RKO (cell line): Measurements from ENCODE around the gene COL10A1.

ENCODE experiments used
- DNase-seq: peaks from one replicate; pipeline ENCODE4 v3.0.0-alpha.2; 2016; ENCODE audit warnings: low spot score

Gene COL10A1

DNA sequence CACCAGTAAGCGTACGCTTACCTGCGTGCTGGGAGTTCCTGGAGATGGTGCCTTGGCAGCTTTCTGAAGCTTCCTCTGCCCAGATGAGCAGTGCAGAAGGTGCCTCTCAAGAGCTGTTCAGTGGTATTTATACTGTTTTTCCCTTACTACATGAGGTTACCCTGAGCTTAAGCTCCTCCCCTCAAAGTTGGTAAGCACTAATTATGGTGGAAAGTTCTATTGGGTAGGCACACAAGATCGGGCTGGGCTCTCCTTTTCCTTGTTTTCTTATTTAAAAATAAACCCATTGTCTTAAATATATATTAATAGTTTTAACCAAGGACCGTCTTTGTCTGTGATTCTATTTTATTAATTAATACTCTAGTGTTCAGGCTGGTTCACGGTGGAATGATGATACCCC is at the start of gene COL10A1:
Gene COL10A1 (minus strand): TSS at position 101 of the 400 bp plus-strand sequence. CDS start 640 bp downstream, outside the sequence.
- DNase-seq = no peak

DNA sequence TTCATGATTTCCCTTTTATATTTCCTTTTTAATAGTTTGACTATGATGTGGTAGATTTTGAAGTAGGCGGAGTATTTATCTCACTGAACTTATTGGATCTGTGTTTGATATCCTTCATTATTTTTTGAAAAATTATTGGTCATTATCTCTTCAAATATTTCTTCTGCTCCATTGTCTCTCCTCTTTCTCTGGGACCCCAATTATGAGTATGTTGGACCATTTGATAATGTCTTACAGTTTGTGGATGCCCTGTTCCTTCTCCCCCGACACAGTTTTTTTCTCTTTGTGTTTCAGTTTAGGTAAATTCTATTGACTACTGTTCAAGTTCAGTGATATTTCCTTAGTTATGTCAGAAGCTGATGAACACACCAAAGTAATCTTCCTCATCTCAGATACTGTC is 49.4 kb upstream of the COL10A1 start:
- no peak for DNase-seq

DNA sequence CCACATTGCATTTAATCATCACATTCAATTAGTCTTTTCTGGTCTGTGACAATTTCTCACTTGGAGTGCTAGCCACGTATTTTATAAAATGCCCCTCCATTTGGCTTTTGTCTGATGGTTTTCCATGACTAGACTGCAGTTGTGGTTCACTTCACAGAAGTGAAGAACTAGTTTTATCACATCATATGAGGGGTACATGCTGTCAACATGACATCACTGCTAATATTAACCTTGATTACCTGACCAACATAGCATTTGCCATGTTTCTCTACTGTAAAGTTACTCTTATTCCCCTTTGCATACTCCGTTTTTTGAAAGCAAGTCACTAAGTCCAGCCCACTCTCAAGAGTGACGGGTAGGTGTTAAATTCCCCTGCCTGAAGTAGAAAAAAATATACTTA is 48.0 kb upstream of the COL10A1 start:
- DNase-seq = no peak

DNA sequence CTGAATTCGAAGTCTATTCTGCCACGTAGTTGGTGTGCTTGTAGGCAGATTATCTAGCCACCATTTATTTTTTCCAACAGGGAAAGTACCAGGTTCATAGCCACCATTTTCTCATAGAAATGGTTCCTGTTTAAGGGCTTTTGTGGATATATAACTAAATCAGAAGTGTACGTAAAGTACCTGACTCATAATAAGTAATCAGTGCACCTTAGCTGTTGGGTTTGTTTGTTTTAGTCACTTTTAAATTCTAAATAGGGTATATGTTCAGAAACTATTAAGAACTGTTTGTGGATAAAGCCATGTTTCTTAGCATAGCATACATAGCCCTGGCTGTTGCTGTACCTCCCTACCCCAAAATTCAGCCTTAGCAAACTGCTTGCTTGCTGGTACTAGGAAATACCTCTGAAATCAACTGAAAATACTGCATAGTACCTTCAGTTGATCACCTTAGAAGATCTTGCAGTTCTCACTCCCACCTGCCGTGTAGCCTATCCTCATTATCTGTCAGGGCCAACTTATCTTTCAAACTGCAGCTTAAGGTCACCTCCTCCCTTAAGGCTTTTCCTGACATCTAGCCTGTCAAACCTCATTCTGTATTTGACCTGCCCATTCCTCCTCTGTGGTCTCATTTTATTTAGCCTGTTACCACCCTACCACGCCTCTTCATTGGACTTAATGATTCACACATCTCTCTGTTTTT is 44.6 kb upstream of the COL10A1 start:
- no peak for DNase-seq

DNA sequence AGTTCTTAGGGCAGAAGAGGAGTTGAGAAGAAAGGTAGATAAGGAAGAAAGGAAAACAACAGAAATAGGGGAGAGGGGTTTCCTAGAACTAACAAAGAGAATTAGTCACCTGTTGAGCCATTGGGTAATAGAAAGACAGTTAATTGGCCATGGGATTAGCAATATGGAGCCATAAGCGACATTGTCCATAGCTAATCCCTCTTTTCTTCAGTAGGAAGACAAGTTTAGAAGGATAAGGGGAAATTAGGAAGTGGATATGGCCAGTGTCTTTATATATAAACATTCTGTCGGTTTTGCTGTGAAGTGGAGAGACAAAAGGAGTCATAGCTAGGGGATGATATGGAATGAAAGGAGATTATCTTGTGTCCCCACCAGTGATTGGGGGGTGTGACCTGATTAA is 43.9 kb upstream of the COL10A1 start:
- no peak for DNase-seq

DNA sequence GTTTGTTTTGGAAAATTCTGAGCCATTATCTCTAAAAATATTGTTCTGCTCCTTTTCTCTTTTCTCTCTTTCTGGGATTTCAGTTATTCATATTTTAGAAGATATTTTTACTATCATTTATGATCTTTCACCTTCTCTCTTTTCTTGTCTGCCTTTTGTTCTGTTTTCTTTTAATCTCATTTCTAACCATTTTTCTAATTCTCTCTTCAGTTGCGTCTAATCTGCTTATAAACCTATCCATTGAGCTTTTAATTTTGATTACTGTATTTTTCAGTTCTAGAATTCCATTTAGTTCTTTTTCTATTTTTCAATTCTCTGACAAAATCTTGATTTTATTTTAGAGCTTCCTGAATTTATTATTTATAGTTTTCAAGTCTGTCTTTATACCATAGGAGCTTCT is 42.2 kb upstream of the COL10A1 start:
- no peak for DNase-seq

DNA sequence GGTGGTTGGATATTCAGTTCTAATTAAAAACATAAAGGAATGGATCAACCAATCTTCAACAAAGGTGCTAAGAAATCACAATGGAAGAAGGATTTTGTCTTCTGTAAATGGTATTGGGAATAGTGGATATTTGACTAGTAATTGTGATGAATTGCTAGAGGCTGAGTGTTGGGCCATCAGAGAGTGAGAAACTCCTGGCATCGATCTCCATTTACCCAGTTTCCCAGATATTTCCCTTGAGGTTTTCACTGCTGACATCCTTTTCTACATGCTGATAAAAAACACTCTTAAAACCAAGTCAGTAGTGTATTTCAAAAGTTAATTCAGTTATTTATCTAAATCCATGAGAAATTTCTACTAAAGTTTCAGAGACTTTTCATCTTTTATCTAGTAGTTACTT is 40.4 kb upstream of the COL10A1 start:
- no peak for DNase-seq

DNA sequence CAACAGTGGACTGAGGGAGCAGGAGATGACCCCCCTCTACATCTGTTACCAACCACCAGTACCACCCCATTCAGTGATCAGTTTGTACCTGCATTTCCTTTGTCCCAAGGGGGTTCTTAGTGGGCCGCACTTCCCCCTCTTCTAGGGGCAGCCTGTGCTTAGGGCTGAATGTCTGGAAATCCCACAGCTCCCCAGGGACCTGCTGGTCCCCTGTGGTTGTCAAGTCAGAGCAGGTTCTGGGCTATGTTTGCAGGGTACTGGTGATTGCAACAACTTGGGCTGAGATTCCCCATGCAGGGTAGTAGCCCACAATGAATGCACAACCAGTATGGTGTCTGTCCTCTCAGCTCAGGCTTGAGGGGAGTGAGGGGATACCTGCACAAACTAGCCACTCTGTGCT is 39.7 kb upstream of the COL10A1 start:
- no peak for DNase-seq

DNA sequence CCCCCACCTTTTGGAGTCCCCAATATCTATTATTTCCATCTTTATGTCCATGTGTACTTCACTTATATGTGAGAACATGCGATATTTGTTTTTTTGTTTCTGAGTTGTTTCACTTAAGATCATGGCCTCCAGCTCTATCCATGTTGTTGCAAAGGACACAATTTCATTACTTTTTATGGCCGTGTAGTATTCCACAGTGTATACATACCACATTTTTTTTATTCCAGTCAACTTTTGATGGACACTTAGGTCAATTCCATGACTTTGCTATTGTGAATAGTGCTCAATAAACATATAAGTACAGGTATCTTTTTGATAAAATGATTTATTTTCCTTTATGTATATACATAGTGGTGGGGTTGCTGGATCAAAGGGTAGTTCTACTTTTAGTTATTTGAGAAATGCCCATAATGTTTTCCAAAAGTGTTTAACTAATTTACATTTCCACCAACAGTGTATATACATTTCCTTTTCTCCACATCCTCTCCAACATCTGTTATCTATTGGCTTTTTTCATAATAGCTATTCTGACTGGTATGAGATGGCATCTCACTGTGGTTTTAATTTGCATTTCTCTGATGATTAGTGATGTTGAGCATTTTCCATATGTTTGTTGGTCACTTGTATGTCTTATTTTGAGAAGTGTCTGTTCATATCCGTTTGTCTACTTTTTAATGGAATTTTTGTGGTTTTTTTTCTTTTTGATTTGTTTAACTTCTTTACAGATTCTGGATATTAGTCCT is 34.0 kb upstream of the COL10A1 start:
- no peak for DNase-seq

DNA sequence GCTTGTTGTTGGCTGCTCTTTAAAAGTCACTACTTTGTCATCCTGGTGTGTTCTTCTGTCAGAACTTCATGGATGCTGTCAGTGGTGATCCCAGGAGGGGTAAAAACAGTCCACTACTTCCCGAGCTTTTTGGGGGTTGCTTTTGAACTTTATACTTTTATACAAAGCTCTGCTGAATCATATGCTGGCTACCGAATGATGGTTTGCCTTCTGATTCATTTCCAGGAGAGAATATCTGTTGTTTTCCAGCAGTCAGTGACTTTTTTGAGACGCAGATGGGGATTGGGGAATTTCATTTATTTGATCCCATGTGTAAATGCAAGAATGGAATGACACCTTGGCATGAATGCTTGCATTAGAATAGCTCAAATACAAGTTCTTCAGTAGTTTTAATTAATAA is 32.7 kb upstream of the COL10A1 start:
- DNase-seq = no peak

DNA sequence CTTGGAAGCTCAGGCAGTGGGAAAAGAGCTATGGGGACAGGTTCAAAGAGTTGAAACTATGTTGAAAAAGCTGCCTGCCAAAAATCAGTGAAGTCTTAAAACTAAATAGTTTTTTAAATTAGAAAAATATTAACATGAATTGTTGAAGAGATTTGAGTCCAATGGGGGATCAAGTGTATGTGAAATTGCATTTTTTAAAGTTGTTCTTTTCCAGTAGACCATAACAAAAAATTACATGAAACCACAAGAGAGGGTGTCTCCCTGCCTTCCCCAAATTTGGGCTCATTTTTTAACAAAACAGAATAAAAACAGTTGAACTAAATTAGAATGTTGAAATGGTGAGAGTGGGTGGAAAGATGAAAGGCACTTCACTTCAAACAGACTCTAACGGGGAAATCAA is 31.5 kb upstream of the COL10A1 start:
- DNase-seq = no peak

DNA sequence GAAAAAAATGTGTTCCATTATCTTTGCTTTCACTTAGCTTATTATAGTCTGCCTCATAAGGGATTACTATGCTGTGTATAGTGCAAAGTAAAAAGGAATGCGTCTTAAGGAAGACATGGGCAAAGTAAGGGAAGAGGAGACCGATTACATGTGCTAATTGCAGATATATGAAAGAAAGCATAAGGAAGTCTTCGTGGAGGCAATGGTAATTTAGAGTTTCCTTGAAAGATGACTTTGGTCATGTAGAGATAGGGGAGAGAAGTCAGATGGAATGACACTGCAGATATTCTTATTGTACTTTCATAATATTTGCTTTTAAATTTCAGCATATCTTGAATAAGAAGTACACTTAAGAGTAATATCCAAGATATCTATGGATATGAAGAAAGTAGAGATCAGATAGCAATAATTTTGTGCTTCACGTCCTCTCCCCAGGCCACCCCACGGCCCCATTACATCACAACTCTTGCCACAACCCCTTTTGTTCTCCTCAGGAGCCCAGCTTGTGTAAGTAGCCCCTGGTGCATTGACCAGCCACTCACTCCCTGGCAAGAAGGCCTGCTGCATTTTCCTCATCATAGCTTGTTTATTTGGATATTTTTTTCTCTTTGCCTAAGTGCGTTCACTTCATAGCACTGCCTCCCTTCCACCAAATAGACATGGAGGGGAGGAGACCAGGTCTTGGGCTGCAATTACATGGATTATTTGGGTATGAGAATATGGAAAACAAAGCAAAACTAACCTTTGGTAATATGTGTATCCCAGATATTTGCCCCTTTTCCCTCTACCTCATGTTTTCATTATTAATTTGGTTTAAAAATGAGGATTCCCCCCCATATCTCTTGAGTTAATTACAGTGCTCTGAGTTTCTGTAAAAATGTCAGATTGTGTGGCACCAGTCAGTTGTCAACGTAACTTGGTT is 30.7 kb upstream of the COL10A1 start:
- DNase-seq = no peak

DNA sequence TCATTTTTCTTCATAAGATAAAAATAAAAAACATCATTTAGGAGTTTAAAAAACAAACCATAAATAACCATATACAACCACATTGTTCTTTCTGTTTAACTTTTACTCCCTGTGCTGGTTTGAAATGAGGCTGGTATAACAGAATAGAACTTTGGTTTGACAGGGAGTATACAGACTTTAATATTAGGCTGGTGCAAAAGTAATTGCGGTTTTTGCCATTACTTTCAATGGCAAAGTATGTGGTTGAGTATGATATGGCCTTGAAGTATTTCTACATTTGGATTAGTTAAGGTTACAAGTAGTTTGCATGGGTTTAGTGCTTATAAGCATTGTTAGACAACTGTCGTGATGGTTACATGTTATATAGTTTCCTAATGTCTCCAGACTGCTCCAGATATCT is 29.0 kb upstream of the COL10A1 start:
- no peak for DNase-seq

DNA sequence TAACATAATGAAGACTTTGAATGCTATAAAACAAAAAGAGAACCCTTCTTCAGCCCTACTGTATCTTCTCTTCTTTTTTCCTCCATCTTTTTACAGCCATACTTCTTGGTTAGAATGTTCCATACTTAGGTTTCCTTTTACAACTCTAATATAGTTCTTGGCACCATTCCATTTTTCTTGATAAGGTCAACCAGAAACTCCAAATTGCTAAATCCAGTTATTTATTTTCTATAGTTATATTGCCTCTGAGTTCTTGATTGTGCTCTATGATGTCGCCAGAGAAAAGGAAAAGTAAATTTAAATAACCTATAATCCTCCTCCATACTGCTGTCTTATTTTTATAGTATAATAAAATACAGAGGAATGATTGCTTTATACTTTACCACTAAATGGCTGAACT is 26.7 kb upstream of the COL10A1 start:
- DNase-seq = no peak

DNA sequence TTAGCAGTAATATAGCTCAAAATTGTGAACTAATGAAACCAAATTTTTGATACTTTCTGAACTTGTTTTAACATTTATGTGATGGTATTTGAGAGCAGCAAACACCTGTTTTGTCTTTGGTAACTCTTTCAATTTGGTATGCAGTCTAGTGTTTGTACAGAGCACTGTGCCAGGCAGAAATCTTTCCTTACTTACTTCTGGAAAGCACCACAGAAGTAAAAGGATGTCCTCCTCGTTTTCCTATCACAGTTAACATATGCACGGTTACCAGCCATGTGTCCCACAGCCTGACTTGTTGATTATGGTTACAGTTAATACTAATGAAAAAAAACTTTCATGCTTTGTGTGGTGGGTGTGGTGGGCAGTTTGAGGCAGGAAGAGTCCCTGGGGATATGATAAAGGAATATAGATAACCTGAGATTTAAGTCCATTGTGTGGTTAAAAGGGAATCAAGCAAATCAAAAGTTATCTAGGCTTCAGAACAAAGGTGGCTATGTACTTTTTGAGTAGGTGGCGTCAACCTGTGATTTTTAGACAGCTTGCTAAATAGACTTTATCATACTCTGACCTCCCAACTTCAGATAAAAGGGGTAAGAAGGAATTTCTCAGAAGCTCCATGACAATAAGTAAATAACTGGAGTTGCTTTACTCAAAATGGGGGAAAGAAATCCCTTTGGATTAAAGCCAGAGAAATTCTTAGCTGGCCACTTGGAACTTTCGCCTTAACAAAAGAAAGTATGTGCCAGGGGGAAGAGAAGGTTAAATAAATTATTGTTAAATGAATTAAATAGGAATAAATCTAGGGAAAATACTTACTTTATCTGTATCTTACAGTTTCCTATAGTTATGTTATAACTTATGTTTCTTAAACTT is 20.1 kb upstream of the COL10A1 start:
- DNase-seq = no peak

DNA sequence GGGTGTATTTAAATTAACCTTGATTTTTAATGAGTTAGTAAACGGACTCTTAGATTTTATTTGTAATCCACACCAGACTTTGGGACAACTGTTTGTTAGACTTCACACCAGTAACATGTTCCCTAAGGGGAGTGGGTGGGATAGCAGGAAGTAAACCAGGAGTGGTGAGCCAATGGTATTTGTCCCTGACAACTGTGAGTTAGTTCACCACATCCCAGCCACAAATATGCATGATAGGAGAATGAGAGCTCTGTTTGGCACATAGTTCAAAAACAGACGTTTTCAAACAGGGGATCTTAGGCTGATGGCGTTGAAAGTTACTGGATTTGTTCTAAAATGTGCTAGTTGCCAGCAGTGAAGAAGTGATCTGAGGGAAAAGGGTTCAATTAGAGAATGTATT is 18.7 kb upstream of the COL10A1 start:
- DNase-seq = no peak

DNA sequence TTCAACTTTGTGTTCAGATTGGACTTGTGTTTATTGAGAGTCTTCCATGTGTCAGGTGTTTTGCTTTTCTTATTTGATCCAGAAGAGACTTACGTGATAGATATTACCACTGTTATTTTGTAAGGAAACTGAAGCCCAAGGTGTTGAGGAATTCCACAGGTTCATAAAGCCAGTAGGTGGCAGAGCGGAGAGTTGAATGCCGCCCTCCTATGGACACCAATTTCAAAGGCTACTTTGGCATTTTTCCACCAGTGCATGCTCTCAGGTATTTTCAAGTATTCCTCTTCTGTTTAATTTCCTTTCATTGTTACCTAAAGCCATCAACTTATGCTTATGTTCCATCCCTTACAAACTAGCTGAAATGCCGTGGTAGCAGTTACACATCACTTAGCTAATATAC is 14.0 kb upstream of the COL10A1 start:
- DNase-seq = no peak

DNA sequence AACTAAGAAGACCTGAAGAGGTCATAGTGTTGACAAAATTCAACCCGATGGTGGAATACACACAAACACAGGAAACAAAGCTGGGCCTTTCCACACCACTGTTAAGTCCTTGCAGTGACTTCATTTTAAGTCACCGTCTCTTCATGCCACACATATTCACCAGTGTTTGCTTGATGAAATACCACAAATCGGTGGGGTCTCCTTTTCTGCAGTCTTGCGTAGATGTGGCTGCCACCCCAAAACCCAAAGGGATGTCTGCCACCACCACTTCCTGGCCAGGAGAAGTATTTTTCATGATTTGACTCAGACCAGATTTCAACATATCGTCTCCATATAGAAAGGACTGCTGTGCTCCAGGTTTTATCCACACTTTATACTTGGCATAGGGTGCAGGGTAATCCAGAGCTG is 11.0 kb upstream of the COL10A1 start:
- DNase-seq = no peak

DNA sequence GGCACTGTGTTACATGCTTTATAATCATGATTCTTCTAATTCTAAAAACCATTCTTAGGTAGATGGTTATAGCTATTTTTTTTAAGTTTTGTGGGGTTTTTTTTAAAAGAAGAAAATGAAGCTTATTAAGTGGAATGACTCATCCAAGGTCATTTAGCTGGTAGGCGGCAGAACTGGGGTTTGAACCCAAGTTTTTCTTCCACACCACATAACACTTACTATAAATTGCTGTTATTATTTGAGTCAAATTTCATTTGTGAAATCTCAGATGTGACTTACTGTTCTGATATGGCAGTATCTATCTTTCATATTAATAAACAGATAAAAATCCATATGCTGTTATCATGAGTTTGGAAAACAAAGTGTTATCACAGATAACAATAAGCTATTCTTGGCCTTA is 10.4 kb upstream of the COL10A1 start:
- no peak for DNase-seq

DNA sequence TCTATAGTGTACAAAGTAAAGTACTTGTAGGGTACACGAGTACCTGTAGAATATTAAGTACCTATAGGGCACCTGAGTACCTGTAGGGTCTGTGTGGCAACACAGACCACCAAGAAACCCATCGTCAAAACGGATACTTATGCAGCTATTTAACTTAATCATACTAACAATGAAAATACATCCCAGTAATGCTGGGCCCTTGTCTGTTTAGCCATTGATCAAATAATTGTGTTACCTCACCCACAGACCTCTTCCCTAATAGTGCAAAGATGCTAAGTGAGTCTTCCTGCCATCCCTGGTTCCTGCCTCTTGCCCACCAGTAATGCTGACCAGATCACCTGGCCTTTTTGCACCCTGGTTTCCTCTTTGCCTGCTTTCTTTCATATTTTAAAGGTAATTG is 7.5 kb upstream of the COL10A1 start:
- no peak for DNase-seq

DNA sequence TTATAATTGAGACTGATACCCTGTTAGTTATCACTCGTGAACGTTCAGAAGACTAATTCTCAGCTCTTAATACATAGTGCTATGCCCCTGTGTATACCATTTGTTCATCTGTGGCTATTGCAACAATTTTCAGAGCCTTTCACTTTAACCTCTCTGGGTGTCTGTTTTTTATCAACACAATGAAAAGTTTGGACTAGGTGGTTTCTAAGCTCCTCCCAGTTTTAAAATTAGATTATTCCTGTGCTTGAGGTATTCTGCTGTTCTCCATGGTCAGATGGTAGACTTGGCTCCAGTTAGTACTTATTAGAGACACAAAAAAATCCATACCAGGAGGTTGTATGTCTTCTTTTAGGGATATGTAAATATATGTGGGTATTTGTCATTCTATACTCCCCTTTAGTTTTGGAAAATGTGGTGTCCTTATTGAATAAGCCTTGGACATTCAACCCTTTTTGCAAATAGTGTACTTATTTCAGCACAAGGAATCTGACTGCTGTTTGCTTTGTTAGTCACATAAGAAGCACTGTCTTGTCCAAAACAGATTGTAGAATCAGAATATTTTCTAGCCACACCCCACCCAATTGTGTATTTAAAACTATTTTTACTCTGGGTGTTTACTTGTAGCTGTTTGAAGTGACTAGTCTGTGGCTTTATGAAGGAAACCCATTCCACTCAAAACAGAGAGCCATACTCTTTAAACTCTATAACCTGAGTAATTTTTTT is 2.0 kb upstream of the COL10A1 start:
- no peak for DNase-seq
